ENCODE measurements around the gene CMSS1.

DNA sequence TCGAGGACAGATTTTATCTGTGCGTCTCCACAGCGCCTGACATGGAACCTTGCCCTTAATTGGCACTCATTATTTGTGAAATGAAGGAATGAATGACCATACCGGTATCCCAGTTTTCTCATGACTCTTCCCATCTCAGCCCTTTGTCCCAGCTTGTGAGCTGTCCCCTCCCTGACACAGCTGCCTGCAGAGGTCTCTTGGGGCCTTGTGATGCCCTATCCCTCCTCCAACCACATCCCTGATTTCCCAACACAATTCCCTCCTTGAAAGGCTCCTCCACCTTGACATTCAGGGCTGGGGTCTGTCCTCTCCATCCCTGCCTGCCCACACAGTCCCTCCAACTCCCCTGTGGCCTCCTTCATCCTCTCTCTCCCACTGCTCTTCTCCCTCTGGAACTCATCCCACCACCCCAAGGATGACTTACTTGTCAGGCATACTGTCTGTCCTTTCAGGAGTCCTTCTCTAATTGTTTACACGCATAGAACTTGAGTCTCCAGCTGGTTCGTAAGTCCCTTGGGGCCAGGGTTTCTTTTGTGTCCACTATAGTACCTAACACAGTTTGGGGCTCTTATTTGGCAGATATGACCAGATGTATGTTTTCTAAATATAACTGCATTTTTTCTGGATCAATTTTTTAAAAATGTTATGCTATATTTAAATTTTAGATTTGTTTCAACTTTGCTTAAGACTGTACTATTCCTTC, 332.2 kb downstream of the CMSS1 start:
- TF ChIP-seq, protein P1, sequence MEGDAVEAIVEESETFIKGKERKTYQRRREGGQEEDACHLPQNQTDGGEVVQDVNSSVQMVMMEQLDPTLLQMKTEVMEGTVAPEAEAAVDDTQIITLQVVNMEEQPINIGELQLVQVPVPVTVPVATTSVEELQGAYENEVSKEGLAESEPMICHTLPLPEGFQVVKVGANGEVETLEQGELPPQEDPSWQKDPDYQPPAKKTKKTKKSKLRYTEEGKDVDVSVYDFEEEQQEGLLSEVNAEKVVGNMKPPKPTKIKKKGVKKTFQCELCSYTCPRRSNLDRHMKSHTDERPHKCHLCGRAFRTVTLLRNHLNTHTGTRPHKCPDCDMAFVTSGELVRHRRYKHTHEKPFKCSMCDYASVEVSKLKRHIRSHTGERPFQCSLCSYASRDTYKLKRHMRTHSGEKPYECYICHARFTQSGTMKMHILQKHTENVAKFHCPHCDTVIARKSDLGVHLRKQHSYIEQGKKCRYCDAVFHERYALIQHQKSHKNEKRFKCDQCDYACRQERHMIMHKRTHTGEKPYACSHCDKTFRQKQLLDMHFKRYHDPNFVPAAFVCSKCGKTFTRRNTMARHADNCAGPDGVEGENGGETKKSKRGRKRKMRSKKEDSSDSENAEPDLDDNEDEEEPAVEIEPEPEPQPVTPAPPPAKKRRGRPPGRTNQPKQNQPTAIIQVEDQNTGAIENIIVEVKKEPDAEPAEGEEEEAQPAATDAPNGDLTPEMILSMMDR (conservative IDR thresholded peaks at IDR 0.05) = no peak
- no peak for TF ChIP-seq ZFX (IDR thresholded peaks at IDR 0.05)

Data from C4-2B (cell line).